Measurements from ENCODE around the gene DSG1.

DSG1 gene

DNA sequence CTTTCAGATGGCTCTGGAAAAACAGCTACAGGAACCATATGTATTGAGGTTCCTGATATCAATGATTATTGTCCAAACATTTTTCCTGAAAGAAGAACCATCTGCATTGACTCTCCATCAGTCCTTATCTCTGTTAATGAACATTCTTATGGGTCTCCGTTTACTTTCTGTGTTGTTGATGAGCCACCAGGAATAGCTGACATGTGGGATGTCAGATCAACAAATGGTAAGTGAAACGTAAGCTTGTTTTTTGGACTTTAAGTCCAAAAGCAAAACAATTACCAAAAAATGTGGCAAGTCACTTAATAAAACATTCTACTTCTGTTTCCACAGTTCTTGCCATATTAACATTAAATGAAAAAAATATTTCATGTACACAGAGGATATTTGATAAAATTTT is 85.4 kb downstream of the DSG1 start:
- no peak for TF ChIP-seq CTCF (IDR thresholded peaks at IDR 0.05; ENCODE audit: control extremely low read depth, extremely low read depth, low read depth, missing control alignments)
- ChIA-PET CTCF (interaction anchor here (1.6 to 4.3 kb wide), 2 partner anchors 21 to 24 kb away, joined by 4 to 21 read pairs; no protein-coding TSS in a partner anchor), POLR2A (no interaction called here)
- no peak for DNase-seq (ENCODE audit: extremely low spot score)

Data from GM10248 (cell line).